Lower lobe of right lung (tissue), 2 donors: ENCODE measurements around the gene MAST2. TPM values are rescaled to one million over a fixed set of nuclear protein-coding genes. Genes with fewer than 3 reads are reported as not detected.
"Not testable (repeated sequence)": the region's sequence is repeated elsewhere in the genome, so short reads cannot be mapped to it uniquely, and the experiment has no call there.

ENCODE experiments used
- ATAC-seq, 2 donors: fragments of 200-7000 bp; cut with Tn5 transposase; one replicate each; pipeline ENCODE4 v1.9.1; 2020 to 2022; ENCODE audit warnings: mild to moderate bottlenecking in 2 of 2, moderate library complexity in 2 of 2
- DNase-seq: peaks from one replicate; pipeline ENCODE4 v3.0.0-alpha.2; 2020
- H3K27ac ChIP-seq: fragments of 200-600 bp; one replicate; pipeline ENCODE4 v1.8.0; 2022
- H3K27me3 ChIP-seq: fragments of 200-600 bp; one replicate; pipeline ENCODE4 v1.8.0; 2022; ENCODE audit warnings: low read depth
- H3K36me3 ChIP-seq: fragments of 200-600 bp; one replicate; pipeline ENCODE4 v1.8.0; 2022; ENCODE audit warnings: mild to moderate bottlenecking
- H3K4me1 ChIP-seq: fragments of 200-600 bp; one replicate; pipeline ENCODE4 v1.8.0; 2022
- H3K4me3 ChIP-seq: fragments of 200-600 bp; one replicate; pipeline ENCODE4 v1.8.0; 2022; ENCODE audit warnings: mild to moderate bottlenecking
- H3K9me3 ChIP-seq: fragments of 200-600 bp; one replicate; pipeline ENCODE4 v1.8.0; 2022
- CTCF ChIP-seq: fragments of 200-600 bp; IDR thresholded peaks from one replicate; pipeline ENCODE4 v1.8.0; 2022; ENCODE audit warnings: antibody characterized with exemption, mild to moderate bottlenecking
- intact Hi-C: fragments of 100-400 bp; cut with DNase I; formaldehyde crosslinking; loops from one replicate; pipeline ENCODE4 v1.11.0; 2022
- total RNA-seq: library from RNA; stranded (reverse); fragmentation: NEBNext Ultra II Directional; extraction: Animal tissue kit (Norgen Biotek cat#: 25700); gene quantifications from one replicate; pipeline ENCODE4 v1.2.1, GENCODE V29; 2021
- donor health status: DM: no; HTN: yes; CAD: no; lungs with severe emphysema.

MAST2 gene
- total RNA-seq, 1 donor from 2014 or later: 25.8 TPM

- DNase-seq (peak; percentile 79), ATAC-seq (peak; percentile 86 to 91)
- H3K36me3 ChIP-seq: no peaks in the 10 kb centered on the region
- H3K4me1 ChIP-seq: peaks cover 25% of the 10 kb centered on the region
- no peaks in the 10 kb centered on the region for H3K9me3 ChIP-seq
- H3K27ac ChIP-seq: peak overlapping the region; percentile 76
- intact Hi-C loops: no loop called here
- TF ChIP-seq CTCF: no peak
- peak overlapping the region; percentile 56 for H3K4me3 ChIP-seq
- H3K27me3 ChIP-seq: no peaks in the 10 kb centered on the region
These were observed 791 bp upstream of the MAST2 start for GRCh38 chr1:45802343-45803298.

- H3K4me3 ChIP-seq: peak overlapping the region; percentile 56
- peak; percentile 48 for DNase-seq
- H3K27ac ChIP-seq: peak overlapping the region; percentile 76
- peak; percentile 29 to 67 for ATAC-seq
- H3K36me3 ChIP-seq, H3K27me3 ChIP-seq, intact Hi-C loops, H3K9me3 ChIP-seq: not testable (repeated sequence)
- H3K4me1 ChIP-seq: peaks cover 25% of the 10 kb centered on the region
These were observed 613 bp downstream of the MAST2 start for GRCh38 chr1:45803781-45804668.

- no peak for TF ChIP-seq CTCF
- peak overlapping the region; percentile 56 for H3K4me3 ChIP-seq
- intact Hi-C loops: no loop called here
- H3K9me3 ChIP-seq: no peaks in the 10 kb centered on the region
- H3K4me1 ChIP-seq: peaks cover 25% of the 10 kb centered on the region
- H3K36me3 ChIP-seq: no peaks in the 10 kb centered on the region
- H3K27me3 ChIP-seq: no peaks in the 10 kb centered on the region
- ATAC-seq (no peak), DNase-seq (no peak)
- H3K27ac ChIP-seq: no peak overlapping the region
These were observed 1.2 kb downstream of the MAST2 start for GRCh38 chr1:45804669-45804969.

GRCh38 chr1:45806129-45806528 is 2.7 kb downstream of the MAST2 start:
- TF ChIP-seq CTCF: no peak
- H3K27ac ChIP-seq: no peak overlapping the region
- no peak for ATAC-seq
- no peaks in the 10 kb centered on the region for H3K27me3 ChIP-seq
- no peaks in the 10 kb centered on the region for H3K9me3 ChIP-seq
- no peaks in the 10 kb centered on the region for H3K36me3 ChIP-seq
- DNase-seq: no peak
- H3K4me1 ChIP-seq: peaks cover 25% of the 10 kb centered on the region
- no peak overlapping the region for H3K4me3 ChIP-seq
- intact Hi-C loops: no loop called here

GRCh38 chr1:45809761-45810160 is 6.3 kb downstream of the MAST2 start:
- DNase-seq (no peak), ATAC-seq (no peak)
- Histone ChIP-seq H3K27me3 (no peaks in the 10 kb centered on the region), H3K9me3 (no peaks in the 10 kb centered on the region), H3K36me3 (peaks cover 13% of the 10 kb centered on the region), H3K27ac (no peak overlapping the region), H3K4me3 (no peak overlapping the region), H3K4me1 (peaks cover 5% of the 10 kb centered on the region)
- TF ChIP-seq CTCF: no peak
- intact Hi-C loops: no loop called here
